Heart left ventricle (tissue), 16 donors: Measurements from ENCODE around the gene CALCA. TPM values are rescaled to one million over a fixed set of nuclear protein-coding genes. Genes with fewer than 3 reads are reported as not detected.

Experiments used
- ATAC-seq, 4 donors: fragments of 200-7000 bp; cut with Tn5 transposase; one replicate each; pipeline ENCODE4 v1.9.1; 2020 to 2022; ENCODE audit warnings: moderate library complexity in 4 of 4, mild to moderate bottlenecking in 3 of 4, moderate number of reproducible peaks in 1 of 4
- DNase-seq, 5 donors: peaks; one replicate each; pipeline ENCODE4 v3.0.0-alpha.2; 2020
- H3K27ac ChIP-seq, 12 donors: fragments of 200-600 bp; sonication (generic) in 4 of 12; one replicate each; pipeline versions ENCODE4 v1.5.0 to v1.8.0; 2016 to 2022; ENCODE audit warnings: mild to moderate bottlenecking in 2 of 12
- H3K27me3 ChIP-seq, 9 donors: fragments of 200-600 bp; sonication (generic) in 2 of 9; one replicate each; pipeline versions ENCODE4 v1.5.1 to v1.8.0; 2016 to 2022; ENCODE audit warnings: mild to moderate bottlenecking in 3 of 9
- H3K36me3 ChIP-seq, 9 donors: fragments of 200-600 bp; sonication (generic) in 2 of 9; one replicate each; pipeline versions ENCODE4 v1.5.0 to v1.8.0; 2018 to 2022; ENCODE audit warnings: mild to moderate bottlenecking in 2 of 9
- H3K4me1 ChIP-seq, 12 donors: fragments of 200-600 bp; sonication (generic) in 4 of 12; one replicate each; pipeline versions ENCODE4 v1.5.0 to v1.8.0; 2016 to 2022; ENCODE audit warnings: mild to moderate bottlenecking in 3 of 12
- H3K4me3 ChIP-seq, 12 donors: fragments of 200-600 bp; sonication (generic) in 4 of 12; one replicate each; pipeline versions ENCODE4 v1.5.0 to v1.8.0; 2017 to 2022; ENCODE audit warnings: mild to moderate bottlenecking in 9 of 12, moderate library complexity in 4 of 12
- H3K9me3 ChIP-seq, 12 donors: fragments of 200-600 bp; sonication (generic) in 4 of 12; one replicate each; pipeline versions ENCODE4 v1.5.0 to v1.8.0; 2016 to 2022; ENCODE audit warnings: mild to moderate bottlenecking in 1 of 12
- POLR2A ChIP-seq, 2 donors: fragments of 450-650 bp; IDR thresholded peaks; one replicate each; pipeline ENCODE4 v1.6.1; 2017; ENCODE audit warnings: antibody characterized with exemption in 2 of 2, mild to moderate bottlenecking in 2 of 2, moderate library complexity in 2 of 2
- WGBS, 4 donors: extraction: QIAGEN DNeasy Blood & Tissue Kit in 2 of 4; methylation state at CpG; one replicate each; pipeline versions ENCODE4 v1.1.5 to v1.1.7; 2013 to 2018; 5-methylcytosine and 5-hydroxymethylcytosine counted together
- intact Hi-C, 10 donors: fragments of 100-400 bp; cut with DNase I; formaldehyde crosslinking; loops; one replicate each; pipeline versions ENCODE4 v1.11.1 to v1.14.2; 2022
- polyA plus RNA-seq, 2 donors: library from polyadenylated mRNA; stranded (reverse); fragments of 200-250 nt; gene quantifications; one replicate each; pipeline ENCODE4 v1.2.3, GENCODE V29; 2013
- total RNA-seq, 9 donors: library from RNA; depleted of rRNA in 2 of 9; stranded (reverse); fragments of >200 nt in 2 of 9; fragmentation: NEBNext Ultra II Directional in 3 of 9; extraction: Animal tissue kit (Norgen Biotek cat#: 25700) in 3 of 9; gene quantifications; one replicate each; pipeline versions ENCODE4 v1.1.0 to v1.2.4, GENCODE V29; 2016 to 2023
- TF ChIP-seq, protein P1 (sequence below), 12 donors: fragments of 200-600 bp; sonication (generic) in 4 of 12; IDR thresholded peaks; one replicate each; pipeline versions ENCODE4 v1.5.0 to v1.8.0; 2018 to 2022; ENCODE audit warnings: antibody characterized with exemption in 12 of 12, mild to moderate bottlenecking in 5 of 12
- donor health status: ischemic (EF 13 %, LVEDD 7.1; RV severe dilation, severe dysfunction).
- donor health status: healthy with polysubstance abuse.
- donor health status: DM: no; HTN: yes; CAD: no.
- donor health status: DM: no; HTN: no; CAD: no.
- donor health status: ischemic (EF 25% LVEDD 6.9; RV normal size, moderate dysfunction).
- donor health status: ischemic (EF 25% LVEDD 5.7; RV mildly dilated, moderate dysfunction).
- donor health status: healthy.
- donor health status: DM: yes; HTN: yes; CAD: no.
- donor health status: ischemic (EF 35%, LVEDD 5.7; RV mildly dilated, moderate dysfunction).
- donor health status: nonischemic (EF 11% LVEDD 7.7; RV severe dilation, severe dysfunction).
- donor health status: DM: yes; HTN: yes; CAD: no.
- donor health status: PGD.
- donor health status: ischemic (EF 29% LVEDD 5.4; RV normal size, mild dysfunction).
- donor health status: nonischemic (EF 23%, LVEDD 6.1; RV moderate dilation, normal function).

The CALCA gene
- total and polyA plus RNA-seq, 11 donors, result 0.28 to 4.7 (median 2.5) TPM; not detected in 7

DNA sequence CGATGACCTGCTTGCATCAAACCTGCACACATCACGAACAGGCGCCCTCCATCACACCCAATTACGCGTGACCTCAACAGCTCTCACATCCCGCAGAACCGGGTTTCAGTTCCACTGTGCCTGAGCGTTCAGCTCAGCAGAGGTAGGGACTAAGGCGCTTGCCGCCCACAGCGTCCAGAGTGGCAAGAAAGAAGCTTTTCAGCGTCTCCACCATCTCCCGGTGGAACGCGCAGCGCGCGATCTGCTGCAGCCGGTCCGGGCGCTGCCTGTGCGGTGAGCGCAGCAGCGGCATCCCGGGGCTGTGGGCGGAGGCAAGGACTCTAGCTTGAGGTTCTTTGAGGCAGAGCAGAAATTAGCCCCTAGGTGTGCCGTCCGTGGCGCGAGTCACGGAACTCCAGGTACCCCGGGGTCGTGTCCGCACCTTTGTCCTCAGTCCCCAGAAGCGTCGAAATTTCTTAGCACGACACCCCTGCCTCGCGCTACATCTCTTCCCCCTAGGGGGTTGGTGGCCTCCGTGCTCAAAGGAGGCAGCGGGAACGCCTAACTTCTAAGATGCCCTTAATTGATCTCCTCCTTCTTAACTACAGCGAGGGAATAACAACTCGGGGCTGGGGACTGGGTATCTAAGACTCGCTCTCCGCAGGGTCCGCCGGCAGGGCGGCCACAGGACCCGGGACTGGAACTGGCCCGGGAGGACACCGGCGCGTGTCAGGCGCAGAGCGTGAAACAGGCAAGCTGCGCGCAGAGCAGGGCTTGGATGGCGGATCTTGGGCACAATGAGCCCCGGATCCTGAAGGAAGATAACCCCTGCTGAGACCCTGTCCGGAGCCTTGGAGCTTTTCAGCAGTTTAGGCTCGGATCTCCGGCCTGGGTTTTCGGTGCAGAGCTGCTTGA, 1.7 kb upstream of the CALCA start:
- H3K4me3 ChIP-seq, result peak overlapping the region in 11 of 12 donors; percentile 3 to 47 (median 33)
- H3K27me3 ChIP-seq, result peaks cover 30 to 98% (median 72%) of the 10 kb centered on the region in 9 donors
- intact Hi-C loops, result loop anchor here in 6 of 10 donors (2.0 to 10.0 kb wide), 4 partner anchors 98 to 231 kb away; partner anchors contain the start of gene CALCB (in 3 of the 6)
- DNase-seq, result peak in 2 of 5 donors; percentile 23 to 57
- no peak for TF ChIP-seq POLR2A (IDR thresholded peaks at IDR 0.05)
- TF ChIP-seq, protein P1, sequence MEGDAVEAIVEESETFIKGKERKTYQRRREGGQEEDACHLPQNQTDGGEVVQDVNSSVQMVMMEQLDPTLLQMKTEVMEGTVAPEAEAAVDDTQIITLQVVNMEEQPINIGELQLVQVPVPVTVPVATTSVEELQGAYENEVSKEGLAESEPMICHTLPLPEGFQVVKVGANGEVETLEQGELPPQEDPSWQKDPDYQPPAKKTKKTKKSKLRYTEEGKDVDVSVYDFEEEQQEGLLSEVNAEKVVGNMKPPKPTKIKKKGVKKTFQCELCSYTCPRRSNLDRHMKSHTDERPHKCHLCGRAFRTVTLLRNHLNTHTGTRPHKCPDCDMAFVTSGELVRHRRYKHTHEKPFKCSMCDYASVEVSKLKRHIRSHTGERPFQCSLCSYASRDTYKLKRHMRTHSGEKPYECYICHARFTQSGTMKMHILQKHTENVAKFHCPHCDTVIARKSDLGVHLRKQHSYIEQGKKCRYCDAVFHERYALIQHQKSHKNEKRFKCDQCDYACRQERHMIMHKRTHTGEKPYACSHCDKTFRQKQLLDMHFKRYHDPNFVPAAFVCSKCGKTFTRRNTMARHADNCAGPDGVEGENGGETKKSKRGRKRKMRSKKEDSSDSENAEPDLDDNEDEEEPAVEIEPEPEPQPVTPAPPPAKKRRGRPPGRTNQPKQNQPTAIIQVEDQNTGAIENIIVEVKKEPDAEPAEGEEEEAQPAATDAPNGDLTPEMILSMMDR (IDR thresholded peaks at IDR 0.05), result no peak
- ATAC-seq, result peak in 3 of 4 donors; percentile 31 to 32 (median 32)
- H3K9me3 ChIP-seq, result no peaks in the 10 kb centered on the region
- peaks cover 0 to 36% (median 14%) of the 10 kb centered on the region in 12 donors for H3K4me1 ChIP-seq
- no peaks in the 10 kb centered on the region for H3K36me3 ChIP-seq
- WGBS, 4 donors, result 0 to 3% (median 2%) methylated on average over 10 to 64 of the region's 64 CpGs
- no peak overlapping the region for H3K27ac ChIP-seq

DNA sequence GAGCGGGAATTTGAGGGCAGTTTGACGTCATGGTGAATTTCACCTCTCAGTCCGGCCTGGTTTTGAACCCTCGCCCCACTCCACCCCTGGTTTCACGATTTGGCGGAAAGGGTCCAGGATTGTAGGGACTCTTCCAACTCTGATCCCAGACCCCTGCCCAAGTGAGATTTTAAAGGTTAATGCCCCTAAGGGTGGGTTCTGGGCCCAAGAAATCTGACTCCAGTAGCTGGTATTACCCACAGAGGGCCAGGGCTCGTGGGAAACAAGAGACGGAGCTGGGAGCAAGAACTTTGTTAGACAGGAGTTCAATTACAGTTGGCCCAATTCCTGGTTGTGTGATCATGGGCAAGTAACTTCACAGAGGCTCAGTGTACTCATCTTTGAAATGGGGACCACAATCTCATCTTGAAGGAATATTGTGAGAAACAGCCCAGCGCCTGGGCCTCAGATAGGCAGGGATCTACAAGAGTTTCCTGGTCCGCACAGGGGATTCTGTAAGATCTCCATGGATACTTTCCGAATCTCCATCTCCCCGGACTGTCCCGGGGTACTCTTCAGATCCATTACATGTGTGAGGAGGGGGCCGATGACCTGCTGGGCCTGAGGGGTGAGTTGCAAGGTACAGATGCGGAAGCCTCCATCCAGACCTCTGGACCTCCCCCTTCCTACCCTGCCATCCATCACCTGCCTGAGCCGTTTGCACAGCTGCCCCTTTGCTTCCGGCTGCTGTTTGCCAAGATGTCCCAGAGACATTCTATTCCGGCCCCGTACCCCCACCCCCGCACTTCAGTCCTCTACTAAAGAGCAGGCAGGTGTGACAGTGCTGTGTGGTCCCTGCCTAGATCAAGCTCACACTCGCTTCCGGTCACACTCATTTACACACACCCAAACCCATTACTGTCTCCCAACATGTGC, 687 bp upstream of the CALCA start:
- TF ChIP-seq, protein P1 (IDR thresholded peaks at IDR 0.05), result no peak
- no peak for TF ChIP-seq POLR2A (IDR thresholded peaks at IDR 0.05)
- no peak overlapping the region for H3K27ac ChIP-seq
- intact Hi-C loops, result loop anchor here in 6 of 10 donors (2.0 to 10.0 kb wide), 4 partner anchors 99 to 232 kb away; partner anchors contain the start of gene CALCB (in 3 of the 6)
- no peak for ATAC-seq
- H3K4me1 ChIP-seq, result peaks cover 0 to 36% (median 14%) of the 10 kb centered on the region in 12 donors
- H3K9me3 ChIP-seq, result no peaks in the 10 kb centered on the region
- no peaks in the 10 kb centered on the region for H3K36me3 ChIP-seq
- DNase-seq, result no peak
- peak overlapping the region in 2 of 12 donors; percentile 3 to 41 for H3K4me3 ChIP-seq
- WGBS, 4 donors, result 10 to 14% (median 12%) methylated on average over 20 to 22 of the region's 22 CpGs
- H3K27me3 ChIP-seq, result peaks cover 30 to 94% (median 78%) of the 10 kb centered on the region in 9 donors

DNA sequence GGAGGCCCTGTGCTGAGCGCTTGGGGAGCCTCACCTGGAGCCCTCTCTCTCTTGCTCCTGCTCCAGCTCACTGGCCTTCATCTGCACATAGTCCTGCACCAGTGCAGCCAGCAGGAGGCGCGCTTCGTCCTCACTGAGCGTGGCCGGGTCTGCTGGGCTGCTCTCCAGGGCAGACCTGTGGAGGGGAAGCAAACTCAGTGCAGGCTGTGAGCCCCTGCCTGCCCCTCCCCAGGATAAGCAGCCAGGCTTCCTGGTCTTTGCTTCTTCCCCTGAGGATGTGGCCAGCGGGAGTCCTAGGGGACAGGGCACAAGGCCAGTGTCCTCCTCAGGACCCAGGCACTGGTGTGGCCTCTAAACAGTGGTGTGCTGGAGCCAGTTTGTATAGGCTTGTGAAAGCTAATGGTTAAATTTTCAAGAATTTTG, 2.2 kb downstream of the CALCA start:
- H3K9me3 ChIP-seq, result no peaks in the 10 kb centered on the region
- WGBS, 4 donors, result 9 to 31% (median 10%) methylated on average over 2 to 7 of the region's 7 CpGs
- TF ChIP-seq, protein P1 (IDR thresholded peaks at IDR 0.05), result peak in 10 of 12 donors; percentile 18 to 48 (median 34)
- no peak for TF ChIP-seq POLR2A (IDR thresholded peaks at IDR 0.05)
- intact Hi-C loops, result loop anchor here in 5 of 10 donors (5.0 to 10.0 kb wide), 3 partner anchors 102 to 235 kb away; partner anchors contain the start of gene CALCB (in 3 of the 5)
- peak in 3 of 4 donors; percentile 44 to 45 (median 45) for ATAC-seq
- H3K27ac ChIP-seq, result no peak overlapping the region
- H3K4me3 ChIP-seq, result no peak overlapping the region
- H3K4me1 ChIP-seq, result peaks cover 0 to 30% (median 13%) of the 10 kb centered on the region in 12 donors
- H3K36me3 ChIP-seq, result no peaks in the 10 kb centered on the region
- peaks cover 25 to 71% (median 59%) of the 10 kb centered on the region in 9 donors for H3K27me3 ChIP-seq
- peak in 3 of 5 donors; percentile 24 to 57 (median 36) for DNase-seq
